Measurements from ENCODE around the gene CORO7.

DNA sequence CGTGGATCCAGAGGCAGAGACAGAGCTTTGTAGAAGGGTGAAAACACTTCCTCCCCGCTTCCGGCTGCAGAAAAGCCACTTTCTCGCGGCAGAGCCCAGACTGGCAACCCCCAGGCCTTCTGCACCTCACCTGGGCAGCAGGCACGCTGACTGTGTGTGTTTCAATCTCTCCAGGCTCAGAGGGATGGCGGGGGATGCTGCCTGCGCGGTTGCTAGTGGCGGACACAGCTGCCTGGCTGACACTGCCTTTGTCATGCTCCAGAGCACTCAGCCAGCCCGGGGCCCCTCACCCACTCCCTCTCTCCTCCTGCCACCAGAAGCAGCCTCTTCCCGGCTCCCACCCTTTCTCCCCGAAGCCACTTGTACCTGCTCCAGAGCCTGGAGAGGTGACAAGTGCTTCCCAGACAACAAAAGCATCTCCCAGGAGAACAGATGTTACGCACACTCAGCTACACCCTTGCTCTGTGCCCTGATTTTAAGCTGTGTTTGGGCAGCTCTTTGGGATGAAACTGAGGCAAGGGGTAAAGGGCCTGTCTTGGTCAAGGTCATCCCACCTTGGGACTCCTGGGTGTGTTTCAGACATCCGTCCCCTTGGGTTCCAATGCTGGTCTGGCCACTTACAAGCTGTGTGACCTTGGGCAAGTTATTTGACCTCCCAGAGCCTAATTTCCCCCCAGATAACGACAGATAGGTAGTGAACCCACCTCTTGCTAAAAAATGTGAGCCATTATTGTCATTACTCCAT, 109.8 kb downstream of the CORO7 start:
- TF ChIP-seq, protein P1, sequence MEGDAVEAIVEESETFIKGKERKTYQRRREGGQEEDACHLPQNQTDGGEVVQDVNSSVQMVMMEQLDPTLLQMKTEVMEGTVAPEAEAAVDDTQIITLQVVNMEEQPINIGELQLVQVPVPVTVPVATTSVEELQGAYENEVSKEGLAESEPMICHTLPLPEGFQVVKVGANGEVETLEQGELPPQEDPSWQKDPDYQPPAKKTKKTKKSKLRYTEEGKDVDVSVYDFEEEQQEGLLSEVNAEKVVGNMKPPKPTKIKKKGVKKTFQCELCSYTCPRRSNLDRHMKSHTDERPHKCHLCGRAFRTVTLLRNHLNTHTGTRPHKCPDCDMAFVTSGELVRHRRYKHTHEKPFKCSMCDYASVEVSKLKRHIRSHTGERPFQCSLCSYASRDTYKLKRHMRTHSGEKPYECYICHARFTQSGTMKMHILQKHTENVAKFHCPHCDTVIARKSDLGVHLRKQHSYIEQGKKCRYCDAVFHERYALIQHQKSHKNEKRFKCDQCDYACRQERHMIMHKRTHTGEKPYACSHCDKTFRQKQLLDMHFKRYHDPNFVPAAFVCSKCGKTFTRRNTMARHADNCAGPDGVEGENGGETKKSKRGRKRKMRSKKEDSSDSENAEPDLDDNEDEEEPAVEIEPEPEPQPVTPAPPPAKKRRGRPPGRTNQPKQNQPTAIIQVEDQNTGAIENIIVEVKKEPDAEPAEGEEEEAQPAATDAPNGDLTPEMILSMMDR (IDR thresholded peaks at IDR 0.05): no peak
- TF ChIP-seq, protein P2, sequence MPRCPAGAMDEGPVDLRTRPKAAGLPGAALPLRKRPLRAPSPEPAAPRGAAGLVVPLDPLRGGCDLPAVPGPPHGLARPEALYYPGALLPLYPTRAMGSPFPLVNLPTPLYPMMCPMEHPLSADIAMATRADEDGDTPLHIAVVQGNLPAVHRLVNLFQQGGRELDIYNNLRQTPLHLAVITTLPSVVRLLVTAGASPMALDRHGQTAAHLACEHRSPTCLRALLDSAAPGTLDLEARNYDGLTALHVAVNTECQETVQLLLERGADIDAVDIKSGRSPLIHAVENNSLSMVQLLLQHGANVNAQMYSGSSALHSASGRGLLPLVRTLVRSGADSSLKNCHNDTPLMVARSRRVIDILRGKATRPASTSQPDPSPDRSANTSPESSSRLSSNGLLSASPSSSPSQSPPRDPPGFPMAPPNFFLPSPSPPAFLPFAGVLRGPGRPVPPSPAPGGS (IDR thresholded peaks at IDR 0.05): no peak
- TF ChIP-seq, protein P3, sequence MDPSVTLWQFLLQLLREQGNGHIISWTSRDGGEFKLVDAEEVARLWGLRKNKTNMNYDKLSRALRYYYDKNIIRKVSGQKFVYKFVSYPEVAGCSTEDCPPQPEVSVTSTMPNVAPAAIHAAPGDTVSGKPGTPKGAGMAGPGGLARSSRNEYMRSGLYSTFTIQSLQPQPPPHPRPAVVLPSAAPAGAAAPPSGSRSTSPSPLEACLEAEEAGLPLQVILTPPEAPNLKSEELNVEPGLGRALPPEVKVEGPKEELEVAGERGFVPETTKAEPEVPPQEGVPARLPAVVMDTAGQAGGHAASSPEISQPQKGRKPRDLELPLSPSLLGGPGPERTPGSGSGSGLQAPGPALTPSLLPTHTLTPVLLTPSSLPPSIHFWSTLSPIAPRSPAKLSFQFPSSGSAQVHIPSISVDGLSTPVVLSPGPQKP (IDR thresholded peaks at IDR 0.05; ENCODE audit: low read depth, low read length): no peak
- TF ChIP-seq E2F6 (IDR thresholded peaks at IDR 0.05; ENCODE audit: borderline replicate concordance, low read depth): no peak
- no peak for TF ChIP-seq MAZ (IDR thresholded peaks at IDR 0.05; ENCODE audit: borderline replicate concordance, low read depth, low read length)

All from A549 (cell line).